ENCODE data around the gene ITGB8. TPM values are rescaled to one million over a fixed set of nuclear protein-coding genes. Genes with fewer than 3 reads are reported as not detected.
A peak's percentile ranks its signal among the peaks of the same experiment; 100 is the strongest.

ITGB8 gene
- total RNA-seq, 4 donors from 2014 or later = 3.9 to 70.2 (median 16.5) TPM

GRCh38 chr7:20327055-20327454 lies 3.6 kb upstream of the ITGB8 start:
- ATAC-seq (ENCODE audit: low FRiP score) (peak; percentile 50), DNase-seq (ENCODE audit: low spot score) (no peak)
- TF ChIP-seq CTCF (IDR thresholded peaks at IDR 0.05) = no peak

- TF ChIP-seq CTCF (IDR thresholded peaks at IDR 0.05) = no peak
- no peak for DNase-seq (ENCODE audit: low spot score)
- ATAC-seq (ENCODE audit: low FRiP score) = no peak
Observed at GRCh38 chr7:20328027-20328426, 2.7 kb upstream of the ITGB8 start.

GRCh38 chr7:20328692-20329091 lies 2.0 kb upstream of the ITGB8 start:
- no peak for DNase-seq (ENCODE audit: low spot score)
- no peak for TF ChIP-seq CTCF (IDR thresholded peaks at IDR 0.05)

GRCh38 chr7:20329389-20330238 lies 1.1 kb upstream of the ITGB8 start:
- peak; percentile 52 for ATAC-seq (ENCODE audit: low FRiP score)
- DNase-seq (ENCODE audit: low spot score) = peak; percentile 31
- TF ChIP-seq CTCF (IDR thresholded peaks at IDR 0.05) = no peak

More at GRCh38 chr7:20328692-20329091, 2.0 kb upstream of the ITGB8 start:
- no peak for ATAC-seq (ENCODE audit: low FRiP score)

- ATAC-seq (ENCODE audit: low FRiP score) (peak; percentile 20), DNase-seq (ENCODE audit: low spot score) (peak; percentile 26)
- TF ChIP-seq CTCF (IDR thresholded peaks at IDR 0.05) = no peak
Observed at GRCh38 chr7:20330928-20331909, 519 bp downstream of the ITGB8 start.

GRCh38 chr7:20331910-20332813 lies 1.5 kb downstream of the ITGB8 start:
- ATAC-seq (ENCODE audit: low FRiP score) (no peak), DNase-seq (ENCODE audit: low spot score) (no peak)
- TF ChIP-seq CTCF (IDR thresholded peaks at IDR 0.05) = no peak
